Glomerular endothelial cell (primary cell): ENCODE results near the gene LTB. TPM values are rescaled to one million over a fixed set of nuclear protein-coding genes. Genes with fewer than 3 reads are reported as not detected.
A peak's percentile ranks its signal among the peaks of the same experiment; 100 is the strongest.

Experiments
- DNase-seq: peaks from one replicate; pipeline ENCODE4 v3.0.0-alpha.2; 2011; ENCODE audit warnings: low read depth, low spot score; ENCODE audit errors: extremely low read depth
- total RNA-seq: library from RNA; depleted of rRNA; stranded (reverse); fragments of >200 nt; gene quantifications from 2 replicates; pipeline ENCODE4 v1.2.3, GENCODE V29; 2015

Gene LTB
- 16.5 and 41.8 TPM in 2 replicates for total RNA-seq

- no peak for DNase-seq
These were observed at the start of gene LTB for GRCh38 chr6:31582230-31582643. TSS of gene LTB (minus strand) at chr6:31582424. CDS start at chr6:31582417, 7 bp downstream.

GRCh38 chr6:31631681-31632278 lies 49.6 kb upstream of the LTB start:
- no peak for DNase-seq

- no peak for DNase-seq
These were observed 49.0 kb upstream of the LTB start for GRCh38 chr6:31631209-31631608.

- DNase-seq, result no peak
These were observed 48.1 kb upstream of the LTB start for GRCh38 chr6:31630177-31630934.

GRCh38 chr6:31629014-31629413 lies 46.8 kb upstream of the LTB start:
- no peak for DNase-seq

GRCh38 chr6:31627690-31628287 lies 45.6 kb upstream of the LTB start:
- DNase-seq, result no peak

- no peak for DNase-seq
These were observed 44.7 kb upstream of the LTB start for GRCh38 chr6:31626952-31627351.

- no peak for DNase-seq
These were observed 41.8 kb upstream of the LTB start for GRCh38 chr6:31624070-31624469.

- no peak for DNase-seq
These were observed 40.5 kb upstream of the LTB start for GRCh38 chr6:31622684-31623091.

- DNase-seq, result no peak
These were observed 39.8 kb upstream of the LTB start for GRCh38 chr6:31621991-31622390.

GRCh38 chr6:31621320-31621939 lies 39.2 kb upstream of the LTB start:
- DNase-seq, result no peak

- DNase-seq, result no peak
These were observed 38.5 kb upstream of the LTB start, which contains the start of gene PRRC2A for GRCh38 chr6:31620586-31621319. TSS of gene PRRC2A (plus strand) at chr6:31620715. CDS start at chr6:31622790, 2,075 bp downstream.

- DNase-seq, result peak; percentile 93
These were observed 37.8 kb upstream of the LTB start for GRCh38 chr6:31619805-31620585.

GRCh38 chr6:31617010-31617409 lies 34.8 kb upstream of the LTB start:
- no peak for DNase-seq

- DNase-seq, result no peak
These were observed 33.5 kb upstream of the LTB start for GRCh38 chr6:31615748-31616147.

GRCh38 chr6:31614684-31615578 lies 32.7 kb upstream of the LTB start, which contains the start of gene AIF1:
TSS of gene AIF1 (plus strand) at chr6:31615234. CDS start at chr6:31615330, 96 bp downstream.
- DNase-seq, result no peak

- DNase-seq, result no peak
These were observed 31.9 kb upstream of the LTB start for GRCh38 chr6:31614075-31614619.

GRCh38 chr6:31610968-31611367 lies 28.7 kb upstream of the LTB start:
- no peak for DNase-seq
